ENCODE data around the gene PIK3R4.

PIK3R4 gene

GRCh38 chr3:130746246-130747039 lies at the start of gene PIK3R4:
Gene PIK3R4 (minus strand): TSS chr3:130746829. CDS start chr3:130745218, 1,611 bp downstream.
- peak; percentile 97 for DNase-seq

- DNase-seq = no peak
These were observed 48.8 kb upstream of the PIK3R4 start for GRCh38 chr3:130795396-130795795.

GRCh38 chr3:130792246-130792645 lies 45.6 kb upstream of the PIK3R4 start:
- DNase-seq = no peak

GRCh38 chr3:130789782-130790322 lies 43.2 kb upstream of the PIK3R4 start:
- DNase-seq = no peak

GRCh38 chr3:130787422-130788068 lies 40.9 kb upstream of the PIK3R4 start:
- DNase-seq = no peak

GRCh38 chr3:130786306-130786705 lies 39.7 kb upstream of the PIK3R4 start:
- no peak for DNase-seq

- no peak for DNase-seq
These were observed 37.0 kb upstream of the PIK3R4 start for GRCh38 chr3:130783629-130784028.

GRCh38 chr3:130779486-130779885 lies 32.9 kb upstream of the PIK3R4 start:
- DNase-seq = no peak

- DNase-seq = no peak
These were observed 32.4 kb upstream of the PIK3R4 start for GRCh38 chr3:130779031-130779430.

- no peak for DNase-seq
These were observed 26.7 kb upstream of the PIK3R4 start for GRCh38 chr3:130773366-130773765.

GRCh38 chr3:130772129-130772528 lies 25.5 kb upstream of the PIK3R4 start:
- no peak for DNase-seq

- no peak for DNase-seq
These were observed 24.0 kb upstream of the PIK3R4 start for GRCh38 chr3:130770644-130771043.

GRCh38 chr3:130761730-130762311 lies 15.2 kb upstream of the PIK3R4 start:
- no peak for DNase-seq

GRCh38 chr3:130760922-130761321 lies 14.3 kb upstream of the PIK3R4 start:
- no peak for DNase-seq

GRCh38 chr3:130759692-130760338 lies 13.2 kb upstream of the PIK3R4 start:
- peak; percentile 56 for DNase-seq

GRCh38 chr3:130758624-130759369 lies 12.2 kb upstream of the PIK3R4 start:
- DNase-seq = no peak

- no peak for DNase-seq
These were observed 11.1 kb upstream of the PIK3R4 start for GRCh38 chr3:130757611-130758150.

GRCh38 chr3:130755666-130756065 lies 9.0 kb upstream of the PIK3R4 start:
- no peak for DNase-seq

GRCh38 chr3:130748981-130749380 lies 2.4 kb upstream of the PIK3R4 start:
- DNase-seq = no peak

GRCh38 chr3:130748467-130748861 lies 1.8 kb upstream of the PIK3R4 start:
- DNase-seq = no peak

- no peak for DNase-seq
These were observed 3.3 kb downstream of the PIK3R4 start for GRCh38 chr3:130743354-130743753.

GRCh38 chr3:130741946-130742610 lies 4.6 kb downstream of the PIK3R4 start:
- DNase-seq = no peak

Measured in stimulated activated CD4-positive, alpha-beta T cell treated with anti-CD3 and anti-CD28 coated beads, Interleukin-15, amount 100 ng/mL, for 24 hours (primary cell).